Placental pericyte (primary cell): ENCODE measurements around the gene CNGA4. TPM values are rescaled to one million over a fixed set of nuclear protein-coding genes. Genes with fewer than 3 reads are reported as not detected.

ENCODE experiments used
- total RNA-seq: library from RNA; depleted of rRNA; stranded (reverse); fragments of >200 nt; gene quantifications from 2 replicates; pipeline ENCODE4 v1.2.3, GENCODE V29; 2012

Gene CNGA4, protein sequence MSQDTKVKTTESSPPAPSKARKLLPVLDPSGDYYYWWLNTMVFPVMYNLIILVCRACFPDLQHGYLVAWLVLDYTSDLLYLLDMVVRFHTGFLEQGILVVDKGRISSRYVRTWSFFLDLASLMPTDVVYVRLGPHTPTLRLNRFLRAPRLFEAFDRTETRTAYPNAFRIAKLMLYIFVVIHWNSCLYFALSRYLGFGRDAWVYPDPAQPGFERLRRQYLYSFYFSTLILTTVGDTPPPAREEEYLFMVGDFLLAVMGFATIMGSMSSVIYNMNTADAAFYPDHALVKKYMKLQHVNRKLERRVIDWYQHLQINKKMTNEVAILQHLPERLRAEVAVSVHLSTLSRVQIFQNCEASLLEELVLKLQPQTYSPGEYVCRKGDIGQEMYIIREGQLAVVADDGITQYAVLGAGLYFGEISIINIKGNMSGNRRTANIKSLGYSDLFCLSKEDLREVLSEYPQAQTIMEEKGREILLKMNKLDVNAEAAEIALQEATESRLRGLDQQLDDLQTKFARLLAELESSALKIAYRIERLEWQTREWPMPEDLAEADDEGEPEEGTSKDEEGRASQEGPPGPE
- total RNA-seq = 0.44 TPM in 1 of 2 replicates, not detected in the other

GRCh38 chr11:6238902-6239301, at the start of gene CNGA4:
CNGA4 (plus strand) TSS chr11:6239089; CDS start chr11:6239207, 118 bp downstream.

GRCh38 chr11:6199174-6199810, 39.6 kb upstream of the CNGA4 start, which contains the start of gene OR52W1:
OR52W1 (plus strand) TSS chr11:6199224; CDS start chr11:6199224, 0 bp downstream.

GRCh38 chr11:6205366-6205765, 33.5 kb upstream of the CNGA4 start, which contains the start of gene C11orf42:
C11orf42 (plus strand) TSS chr11:6205557; CDS start chr11:6205616, 59 bp downstream.

DNA sequence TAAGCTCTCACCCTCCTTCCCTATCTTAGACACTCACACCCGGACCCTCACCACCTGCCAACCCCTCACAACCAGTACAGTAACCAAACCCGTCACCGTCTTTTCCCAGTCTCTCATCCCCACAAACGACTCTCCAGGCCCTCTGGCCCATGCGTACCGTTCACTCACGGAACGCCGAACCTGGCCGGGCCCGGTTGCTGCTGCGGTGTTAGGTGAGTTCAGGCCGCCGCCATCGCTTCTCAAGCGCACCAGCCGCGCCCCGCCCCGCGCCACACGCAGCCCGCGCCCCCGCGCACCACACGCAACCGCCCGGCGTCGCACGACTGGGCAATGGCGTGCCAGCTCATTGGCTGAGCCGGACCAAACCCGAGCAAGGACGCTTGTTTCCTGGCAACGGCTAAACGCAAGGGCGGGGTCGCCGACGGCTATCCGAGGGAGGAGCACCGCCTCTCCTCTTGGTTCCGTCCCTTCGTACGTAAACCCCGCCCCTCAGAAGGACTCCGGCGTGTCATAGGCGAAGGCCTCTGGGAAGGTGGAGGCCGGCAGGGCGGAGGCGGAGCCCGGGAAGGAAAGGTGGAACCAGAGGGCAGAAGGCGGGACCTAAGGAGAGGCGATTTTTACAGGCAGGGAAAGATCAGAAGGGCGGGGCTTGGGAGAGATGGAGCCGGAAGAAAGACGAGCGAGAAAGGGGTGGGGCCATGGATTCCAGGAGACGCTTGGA, 4.3 kb upstream of the CNGA4 start, which contains the start of gene FHIP1B:
Gene FHIP1B (minus strand): TSS at position 250 of the 721 bp plus-strand sequence. CDS start 10,120 bp downstream, outside the sequence.

Other genes with a start within 250 kb of the CNGA4 start
- gene OR56A4, start 232.1 kb upstream of the CNGA4 start, total RNA-seq = not detected in 2 replicates
- under 0.01 TPM in 1 of 2 replicates, not detected in the other for gene OR56A1, start 208.3 kb upstream of the CNGA4 start, total RNA-seq
- gene OR56B4, start 131.4 kb upstream of the CNGA4 start, total RNA-seq = not detected in 2 replicates
- gene OR52B2, start 68.8 kb upstream of the CNGA4 start, total RNA-seq = not detected in 2 replicates
- not detected in 2 replicates for gene OR52W1, start 39.9 kb upstream of the CNGA4 start, total RNA-seq
- not detected in 2 replicates for gene C11orf42, start 33.5 kb upstream of the CNGA4 start, total RNA-seq
- 24.9 and 36.5 TPM in 2 replicates for gene FHIP1B, start 4.5 kb upstream of the CNGA4 start, total RNA-seq
- not detected in 2 replicates for gene CCKBR, start 20.7 kb downstream of the CNGA4 start, total RNA-seq
- gene CAVIN3, start 81.4 kb downstream of the CNGA4 start, total RNA-seq = 357 and 444 TPM in 2 replicates
- gene SMPD1, start 151.4 kb downstream of the CNGA4 start, total RNA-seq = 34.9 and 44.4 TPM in 2 replicates
- 38.5 and 45.1 TPM in 2 replicates for gene APBB1, start 180.0 kb downstream of the CNGA4 start, total RNA-seq
- gene HPX, start 201.9 kb downstream of the CNGA4 start, total RNA-seq = 0.14 and 0.66 TPM in 2 replicates
- 17.9 and 26.3 TPM in 2 replicates for gene TRIM3, start 234.9 kb downstream of the CNGA4 start, total RNA-seq
- gene ARFIP2, start 242.2 kb downstream of the CNGA4 start, total RNA-seq = 70.0 and 118 TPM in 2 replicates
- gene TIMM10B, start 242.4 kb downstream of the CNGA4 start, total RNA-seq = 50.7 and 61.7 TPM in 2 replicates